HepG2 (cell line): ENCODE measurements around the gene CDO1. TPM values are rescaled to one million over a fixed set of nuclear protein-coding genes. Genes with fewer than 3 reads are reported as not detected.

Source experiments
- CAMTA2 ChIP-seq: sonication (generic); formaldehyde crosslinking; IDR thresholded peaks from 2 replicates; pipeline ENCODE4 v1.4.0; 2020; ENCODE audit warnings: mild to moderate bottlenecking, missing genetic modification reagents, borderline replicate concordance
- FOXM1 ChIP-seq: sonication (generic); formaldehyde crosslinking; IDR thresholded peaks from 2 replicates; pipeline ENCODE4 v1.5.0; 2020; ENCODE audit warnings: missing genetic modification reagents
- KAT8 ChIP-seq: IDR thresholded peaks from 2 replicates; pipeline ENCODE4 v1.6.1; 2016; ENCODE audit warnings: missing genetic modification reagents, missing compliant biosample characterization
- MTF1 ChIP-seq: sonication (generic); formaldehyde crosslinking; IDR thresholded peaks from 2 replicates; pipeline ENCODE4 v1.5.0; 2020; ENCODE audit warnings: missing genetic modification reagents
- NCOA2 ChIP-seq: sonication (generic); formaldehyde crosslinking; IDR thresholded peaks from 2 replicates; pipeline ENCODE4 v1.8.0; 2022; ENCODE audit warnings: inconsistent platforms
- NCOA5 ChIP-seq: sonication (generic); formaldehyde crosslinking; IDR thresholded peaks from 2 replicates; pipeline ENCODE4 v1.4.0; 2020; ENCODE audit warnings: missing genetic modification reagents
- NR2F2 ChIP-seq: IDR thresholded peaks from 2 replicates; pipeline ENCODE4 v1.6.1; 2012; ENCODE audit warnings: low read depth, inconsistent platforms, borderline replicate concordance
- PHF21A ChIP-seq: sonication (generic); formaldehyde crosslinking; IDR thresholded peaks from 2 replicates; pipeline ENCODE4 v1.5.0; 2020; ENCODE audit warnings: mild to moderate bottlenecking, missing genetic modification reagents
- RELA ChIP-seq: sonication (generic); formaldehyde crosslinking; IDR thresholded peaks from 2 replicates; pipeline ENCODE4 v1.4.0; 2020; ENCODE audit warnings: missing genetic modification reagents
- SALL2 ChIP-seq: sonication (generic); formaldehyde crosslinking; IDR thresholded peaks from 2 replicates; pipeline ENCODE4 v1.8.1; 2023; ENCODE audit warnings: mild to moderate bottlenecking, missing genetic modification reagents, inconsistent platforms
- YY1 ChIP-seq: IDR thresholded peaks from 2 replicates; pipeline ENCODE4 v1.6.1; 2011; ENCODE audit warnings: low read length, low read depth, moderate library complexity, mild to moderate bottlenecking; ENCODE audit not compliant: insufficient read depth, insufficient replicate concordance
- ZFP62 ChIP-seq: sonication (generic); formaldehyde crosslinking; IDR thresholded peaks from 2 replicates; pipeline ENCODE4 v1.4.0; 2020; ENCODE audit warnings: missing genetic modification reagents
- ZNF143 ChIP-seq: sonication (generic); formaldehyde crosslinking; IDR thresholded peaks from 2 replicates; pipeline ENCODE4 v1.4.0; 2020; ENCODE audit warnings: missing genetic modification reagents
- ZNF224 ChIP-seq: sonication (generic); formaldehyde crosslinking; IDR thresholded peaks from 2 replicates; pipeline ENCODE4 v1.5.0; 2020; ENCODE audit warnings: mild to moderate bottlenecking, missing genetic modification reagents
- ZNF563 ChIP-seq: sonication (generic); formaldehyde crosslinking; IDR thresholded peaks from 2 replicates; pipeline ENCODE4 v1.8.0; 2022; ENCODE audit warnings: mild to moderate bottlenecking, moderate library complexity, missing genetic modification reagents
- ZNF713 ChIP-seq: sonication (generic); formaldehyde crosslinking; IDR thresholded peaks from 2 replicates; pipeline ENCODE4 v1.4.0; 2020; ENCODE audit warnings: mild to moderate bottlenecking, missing genetic modification reagents
- ZNF747 ChIP-seq: sonication (generic); formaldehyde crosslinking; IDR thresholded peaks from 2 replicates; pipeline ENCODE4 v1.8.1; 2023; ENCODE audit warnings: missing genetic modification reagents, mild to moderate bottlenecking, borderline replicate concordance
- ZNF75D ChIP-seq: sonication (generic); formaldehyde crosslinking; IDR thresholded peaks from 2 replicates; pipeline ENCODE4 v1.8.1; 2023; ENCODE audit warnings: missing genetic modification reagents, mild to moderate bottlenecking, borderline replicate concordance
- ZNF761 ChIP-seq: sonication (generic); formaldehyde crosslinking; conservative IDR thresholded peaks from 2 replicates; pipeline ENCODE4 v1.4.0; 2020; ENCODE audit warnings: mild to moderate bottlenecking, missing genetic modification reagents
- polyA plus RNA-seq, 8 experiments: library from polyadenylated mRNA; depleted of rRNA in 3 of 8; stranded (reverse) in 7 of 8; unstranded in 1 of 8; fragments of >200 nt; fragmentation: Illumina TruSeq in 4 of 8; extraction: Trizol in 4 of 8; gene quantifications; 2 replicates each; pipeline versions ENCODE4 v1.2.1 to v1.2.3, GENCODE V29; 2011 to 2016; ENCODE audit warnings: low read depth in 4 of 8, missing spikeins in 1 of 8, mixed read lengths in 1 of 8; ENCODE audit not compliant: insufficient read depth in 1 of 8
- total RNA-seq, 5 experiments: library from RNA; depleted of rRNA; stranded (reverse); fragments of >200 nt; fragmentation: Illumina TruSeq; extraction: Trizol; gene quantifications; 2 replicates each; pipeline ENCODE4 v1.2.3, GENCODE V29; 2016; ENCODE audit warnings: low read depth in 1 of 5
- TF ChIP-seq, protein P1 (sequence below): sonication (generic); formaldehyde crosslinking; IDR thresholded peaks from 2 replicates; pipeline ENCODE4 v1.4.0; 2020; ENCODE audit warnings: missing genetic modification reagents

CDO1 gene
- total and polyA plus RNA-seq, 2 of the 13 experiments (the other 11 are each of a cell fraction or from before 2014, with no cell fraction given): 3.2 to 4.4 TPM

DNA sequence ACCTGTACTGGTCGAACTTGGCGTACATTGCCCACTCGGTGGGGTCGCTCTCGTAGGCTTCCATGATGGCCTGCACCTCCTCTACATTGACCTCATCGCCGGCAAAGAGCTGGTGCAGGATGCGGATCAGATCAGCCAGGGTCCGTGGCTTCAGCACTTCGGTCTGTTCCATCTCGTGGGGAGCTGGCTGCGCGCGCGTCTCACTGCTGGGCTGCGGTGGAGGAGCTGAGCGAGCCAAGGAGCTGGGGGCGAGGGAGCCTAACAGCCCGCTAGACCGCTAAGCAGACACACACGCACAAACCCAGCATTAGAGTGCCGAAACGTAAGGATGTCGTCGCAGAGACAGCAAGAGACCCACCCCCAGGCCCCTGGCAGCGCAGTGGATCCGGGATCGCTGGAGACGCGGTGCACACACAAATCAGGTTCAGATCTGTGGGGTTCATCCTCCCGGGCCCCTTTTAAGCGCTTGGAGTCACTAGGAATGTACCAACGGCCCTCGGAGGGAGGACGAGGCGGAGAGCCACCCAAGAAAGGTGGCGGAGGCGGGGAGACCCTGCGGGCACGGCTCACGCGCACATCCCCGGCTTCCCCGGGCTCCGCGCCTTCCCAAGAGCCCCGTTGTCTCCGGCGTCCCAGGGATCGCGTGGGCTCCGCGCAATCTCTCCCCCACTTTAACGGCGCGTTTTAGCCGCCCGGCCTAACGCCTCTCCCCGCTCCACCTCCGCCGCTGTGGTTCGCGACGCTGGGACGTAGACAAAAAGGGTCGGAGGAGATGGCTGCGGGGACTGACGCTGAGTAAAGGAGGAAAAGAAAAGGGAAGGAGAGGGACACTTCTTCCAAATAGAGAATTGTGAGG, at the start of gene CDO1 (continued):
- TF ChIP-seq PHF21A (0 out of 2 replicates have a peak, but pooled peaks have one; percentile 29), ZNF143 (no peak), CAMTA2 (CRISPR knock-in tag) (0 out of 2 replicates have a peak, but pooled peaks have one; percentile 20), ZNF713 (CRISPR knock-in tag) (no peak), MTF1 (CRISPR knock-in tag) (no peak), NCOA5 (CRISPR knock-in tag) (no peak), FOXM1 (CRISPR knock-in tag) (no peak), KAT8 (CRISPR knock-in tag) (no peak), ZNF224 (CRISPR knock-in tag) (0 out of 2 replicates have a peak, but pooled peaks have one; percentile 29), ZNF75D (CRISPR knock-in tag) (no peak), ZNF563 (no peak), ZFP62 (CRISPR knock-in tag) (no peak), ZNF761 (CRISPR knock-in tag) (no peak), ZNF747 (CRISPR knock-in tag) (0 out of 2 replicates have a peak, but pooled peaks have one; percentile 47), RELA (no peak), NCOA2 (CRISPR knock-in tag) (no peak), SALL2 (CRISPR knock-in tag) (0 out of 2 replicates have a peak, but pooled peaks have one; percentile 28), NR2F2 (no peak), YY1 (peak; percentile 1)
- TF ChIP-seq, protein P1, sequence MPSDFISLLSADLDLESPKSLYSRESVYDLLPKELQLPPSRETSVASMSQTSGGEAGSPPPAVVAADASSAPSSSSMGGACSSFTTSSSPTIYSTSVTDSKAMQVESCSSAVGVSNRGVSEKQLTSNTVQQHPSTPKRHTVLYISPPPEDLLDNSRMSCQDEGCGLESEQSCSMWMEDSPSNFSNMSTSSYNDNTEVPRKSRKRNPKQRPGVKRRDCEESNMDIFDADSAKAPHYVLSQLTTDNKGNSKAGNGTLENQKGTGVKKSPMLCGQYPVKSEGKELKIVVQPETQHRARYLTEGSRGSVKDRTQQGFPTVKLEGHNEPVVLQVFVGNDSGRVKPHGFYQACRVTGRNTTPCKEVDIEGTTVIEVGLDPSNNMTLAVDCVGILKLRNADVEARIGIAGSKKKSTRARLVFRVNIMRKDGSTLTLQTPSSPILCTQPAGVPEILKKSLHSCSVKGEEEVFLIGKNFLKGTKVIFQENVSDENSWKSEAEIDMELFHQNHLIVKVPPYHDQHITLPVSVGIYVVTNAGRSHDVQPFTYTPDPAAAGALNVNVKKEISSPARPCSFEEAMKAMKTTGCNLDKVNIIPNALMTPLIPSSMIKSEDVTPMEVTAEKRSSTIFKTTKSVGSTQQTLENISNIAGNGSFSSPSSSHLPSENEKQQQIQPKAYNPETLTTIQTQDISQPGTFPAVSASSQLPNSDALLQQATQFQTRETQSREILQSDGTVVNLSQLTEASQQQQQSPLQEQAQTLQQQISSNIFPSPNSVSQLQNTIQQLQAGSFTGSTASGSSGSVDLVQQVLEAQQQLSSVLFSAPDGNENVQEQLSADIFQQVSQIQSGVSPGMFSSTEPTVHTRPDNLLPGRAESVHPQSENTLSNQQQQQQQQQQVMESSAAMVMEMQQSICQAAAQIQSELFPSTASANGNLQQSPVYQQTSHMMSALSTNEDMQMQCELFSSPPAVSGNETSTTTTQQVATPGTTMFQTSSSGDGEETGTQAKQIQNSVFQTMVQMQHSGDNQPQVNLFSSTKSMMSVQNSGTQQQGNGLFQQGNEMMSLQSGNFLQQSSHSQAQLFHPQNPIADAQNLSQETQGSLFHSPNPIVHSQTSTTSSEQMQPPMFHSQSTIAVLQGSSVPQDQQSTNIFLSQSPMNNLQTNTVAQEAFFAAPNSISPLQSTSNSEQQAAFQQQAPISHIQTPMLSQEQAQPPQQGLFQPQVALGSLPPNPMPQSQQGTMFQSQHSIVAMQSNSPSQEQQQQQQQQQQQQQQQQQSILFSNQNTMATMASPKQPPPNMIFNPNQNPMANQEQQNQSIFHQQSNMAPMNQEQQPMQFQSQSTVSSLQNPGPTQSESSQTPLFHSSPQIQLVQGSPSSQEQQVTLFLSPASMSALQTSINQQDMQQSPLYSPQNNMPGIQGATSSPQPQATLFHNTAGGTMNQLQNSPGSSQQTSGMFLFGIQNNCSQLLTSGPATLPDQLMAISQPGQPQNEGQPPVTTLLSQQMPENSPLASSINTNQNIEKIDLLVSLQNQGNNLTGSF (CRISPR knock-in tag): no peak
